ENCODE measurements around the gene CES4A. TPM values are rescaled to one million over a fixed set of nuclear protein-coding genes. Genes with fewer than 3 reads are reported as not detected.

Gene CES4A
- total RNA-seq, 1 experiment from 2014 or later, result 2.5 TPM

- intact Hi-C loops (cut with micrococcal nuclease; ENCODE audit: unreplicated experiment), result no loop called here
- no peak within 1 kb of the TSS; the same call in 1 of the 2 replicates for H3K4me2 ChIP-seq
- peak; percentile 72 for DNase-seq
- POLR2A ChIA-PET (ENCODE audit: unreplicated experiment), result interaction anchor here (0.6 kb wide), 1 partner anchor 247 kb away, joined by 3 read pairs; no protein-coding TSS in a partner anchor
- H3K9me3 ChIP-seq (ENCODE audit: insufficient read depth, low read depth), result no peaks in the 10 kb centered on the region
- TF ChIP-seq CTCF (conservative IDR thresholded peaks at IDR 0.05), result peak; percentile 87
- no peak for TF ChIP-seq EZH2 (IDR thresholded peaks at IDR 0.05; ENCODE audit: low read depth)
- no peak within 1 kb of the TSS for H3K4me3 ChIP-seq
- no peaks in the 10 kb centered on the region for H3K36me3 ChIP-seq (ENCODE audit: low read depth)
- CTCF ChIA-PET, result interaction anchor here (0.6 kb wide), 1 partner anchor 79 kb away, joined by 3 read pairs; no protein-coding TSS in a partner anchor
- H3K27ac ChIP-seq, result no peak within 1 kb of the TSS
- no TSS peak for BruUV-seq (replicated peaks)
- H4K20me1 ChIP-seq (ENCODE audit: insufficient read depth), result no peaks in the 10 kb centered on the region
- H3F3A ChIP-seq (ENCODE audit: insufficient read depth, low read depth), result no peaks in the 10 kb centered on the region
- H3K4me1 ChIP-seq (replicated peaks; ENCODE audit: insufficient read depth), result no peaks in the 10 kb centered on the region
- 0 out of 2 replicates have a peak within 1 kb of the TSS, but pooled peaks have one; percentile 18 for H2AFZ ChIP-seq
- H3K9me2 ChIP-seq (ENCODE audit: insufficient read depth), result no peaks in the 10 kb centered on the region
- no peaks in the 10 kb centered on the region for H3K79me2 ChIP-seq (ENCODE audit: low read depth)
- no peaks in the 10 kb centered on the region for H3K27me3 ChIP-seq (ENCODE audit: insufficient read depth, low read depth)
These were observed 27.2 kb upstream of the CES4A start, which contains the start of gene CES3 for GRCh38 chr16:66961065-66961744. TSS of gene CES3 (plus strand) at chr16:66961266. CDS start at chr16:66961308, 42 bp downstream.

- intact Hi-C loops (cut with micrococcal nuclease; ENCODE audit: unreplicated experiment), result no loop called here
- H3K27ac ChIP-seq, result no peak overlapping the region
- no peak overlapping the region for H3K4me3 ChIP-seq
- no peak for DNase-seq
- CTCF ChIA-PET, result no interaction called here
- no peak overlapping the region for H3K4me2 ChIP-seq
- no peaks in the 10 kb centered on the region for H4K20me1 ChIP-seq (ENCODE audit: insufficient read depth)
- H3K79me2 ChIP-seq (ENCODE audit: low read depth), result no peaks in the 10 kb centered on the region
- no peaks in the 10 kb centered on the region for H3K36me3 ChIP-seq (ENCODE audit: low read depth)
- no peaks in the 10 kb centered on the region for H3K27me3 ChIP-seq (ENCODE audit: insufficient read depth, low read depth)
- H3K9me3 ChIP-seq (ENCODE audit: insufficient read depth, low read depth), result no peaks in the 10 kb centered on the region
- no peaks in the 10 kb centered on the region for H3K9me2 ChIP-seq (ENCODE audit: insufficient read depth)
- no peaks in the 10 kb centered on the region for H3F3A ChIP-seq (ENCODE audit: insufficient read depth, low read depth)
- H2AFZ ChIP-seq, result no peak overlapping the region
- POLR2A ChIA-PET (ENCODE audit: unreplicated experiment), result interaction anchor here (0.5 to 0.8 kb wide), 2 partner anchors 307 to 359 kb away, joined by 6 to 24 read pairs; no protein-coding TSS in a partner anchor
- H3K4me1 ChIP-seq (replicated peaks; ENCODE audit: insufficient read depth), result no peaks in the 10 kb centered on the region
- no peak for TF ChIP-seq EZH2 (IDR thresholded peaks at IDR 0.05; ENCODE audit: low read depth)
- TF ChIP-seq CTCF (conservative IDR thresholded peaks at IDR 0.05), result no peak
- no TSS peak for BruUV-seq (replicated peaks)
These were observed 26.5 kb upstream of the CES4A start for GRCh38 chr16:66961914-66962313.

- Histone ChIP-seq H3K9me3 (ENCODE audit: insufficient read depth, low read depth) (no peaks in the 10 kb centered on the region), H3K9me2 (ENCODE audit: insufficient read depth) (no peaks in the 10 kb centered on the region), H3K4me3 (no peak overlapping the region), H3K4me1 (replicated peaks; ENCODE audit: insufficient read depth) (no peaks in the 10 kb centered on the region), H3K4me2 (no peak overlapping the region), H3K36me3 (ENCODE audit: low read depth) (no peaks in the 10 kb centered on the region), H4K20me1 (ENCODE audit: insufficient read depth) (no peaks in the 10 kb centered on the region), H2AFZ (no peak overlapping the region), H3K79me2 (ENCODE audit: low read depth) (no peaks in the 10 kb centered on the region), H3F3A (ENCODE audit: insufficient read depth, low read depth) (0 out of 2 replicates have a peak, but pooled peaks cover 3% of the 10 kb centered on the region), H3K27me3 (ENCODE audit: insufficient read depth, low read depth) (no peaks in the 10 kb centered on the region), H3K27ac (no peak overlapping the region)
- ChIA-PET CTCF (no interaction called here), POLR2A (ENCODE audit: unreplicated experiment) (no interaction called here)
- no peak for TF ChIP-seq EZH2 (IDR thresholded peaks at IDR 0.05; ENCODE audit: low read depth)
- TF ChIP-seq CTCF (conservative IDR thresholded peaks at IDR 0.05), result no peak
- no peak for DNase-seq
- intact Hi-C loops (cut with micrococcal nuclease; ENCODE audit: unreplicated experiment), result no loop called here
- no TSS peak for BruUV-seq (replicated peaks)
These were observed 24.3 kb upstream of the CES4A start for GRCh38 chr16:66964049-66964448.
